HCT116 (cell line): ENCODE data around the gene C11orf87. TPM values are rescaled to one million over a fixed set of nuclear protein-coding genes. Genes with fewer than 3 reads are reported as not detected.

Experiments used
- ATAC-seq: fragments of 200-7000 bp; cut with Tn5 transposase; 2 replicates; pipeline ENCODE4 v1.9.1; 2020; ENCODE audit warnings: mild to moderate bottlenecking, moderate library complexity
- BruUV-seq: library from RNA; stranded (reverse); fragments of 400-500 nt; replicated peaks from 2 replicates; lab custom pipeline; 2021; lab: Mats Ljungman, UMichigan
- CTCF ChIA-PET: fragments of 300-600 bp; sonication (Branson Sonifier 250); formaldehyde crosslinking; loops from one replicate; lab custom pipeline; 2021; ENCODE audit warnings: antibody characterized with exemption; lab: Charles Lee
- POLR2A ChIA-PET: fragments of 300-600, 350-600 bp; sonication (Branson Sonifier 250); formaldehyde crosslinking; loops from one replicate; lab custom pipeline; 2021; ENCODE audit warnings: antibody characterized with exemption; lab: Charles Lee
- RAD21 ChIA-PET, 2 experiments: fragments of 300-600 bp; sonication (Branson Sonifier 250); formaldehyde crosslinking; loops; one replicate each; lab custom pipeline; 2023; ENCODE audit warnings: low total read pairs in 2 of 2; ENCODE audit not compliant: uncharacterized antibody in 2 of 2, unreplicated experiment in 2 of 2, low non-redundant PET in 1 of 2; lab: Charles Lee
- DNase-seq: peaks from one replicate; pipeline ENCODE4 v3.0.0-alpha.2; 2010; ENCODE audit warnings: low read depth, low spot score
- H2AFZ ChIP-seq: fragments of 200-600 bp; shearing (Covaris generic), sonication (generic); 2 replicates; pipeline ENCODE4 v1.6.1; 2017; ENCODE audit warnings: low read depth, mixed run types, mixed read lengths, antibody characterized with exemption, low read length; ENCODE audit not compliant: poor library complexity, severe bottlenecking
- H3K27ac ChIP-seq: 2 replicates; pipeline ENCODE4 v1.5.1; 2012; ENCODE audit warnings: low read depth, low read length
- H3K27me3 ChIP-seq: fragments of 200-600 bp; sonication (generic); 2 replicates; pipeline ENCODE4 v1.6.1; 2016; ENCODE audit warnings: mixed run types, low read length, mixed read lengths; ENCODE audit not compliant: insufficient read depth
- H3K36me3 ChIP-seq, 2 experiments: fragments of 200-500 bp in 1 of 2; fragments of 200-600 bp in 1 of 2; sonication (Bioruptor generic) in 1 of 2; sonication (generic) in 1 of 2; 2 replicates each; pipeline versions ENCODE4 v1.5.1 to v1.6.1; 2014 to 2016; ENCODE audit warnings: low read length in 2 of 2, inconsistent platforms in 1 of 2, mixed read lengths in 1 of 2, mixed run types in 1 of 2; ENCODE audit not compliant: insufficient read depth in 2 of 2, control insufficient read depth in 1 of 2
- H3K4me1 ChIP-seq, 2 experiments: fragments of 200-600 bp in 1 of 2; sonication (generic) in 1 of 2; 2 replicates each; pipeline versions ENCODE4 v1.5.1 to v1.6.1; 2012 to 2017; ENCODE audit warnings: low read length in 2 of 2, inconsistent platforms in 1 of 2, mild to moderate bottlenecking in 1 of 2, mixed read lengths in 1 of 2, mixed run types in 1 of 2, moderate library complexity in 1 of 2; ENCODE audit not compliant: insufficient read depth in 2 of 2, control insufficient read depth in 1 of 2
- H3K4me2 ChIP-seq: fragments of 200-600 bp; sonication (generic); 2 replicates; pipeline ENCODE4 v1.6.1; 2017; ENCODE audit warnings: mixed run types, low read length, mixed read lengths
- H3K4me3 ChIP-seq, 2 experiments: fragments of 200-600 bp in 1 of 2; sonication (generic) in 1 of 2; replicated peaks in 1 of 2; 2 replicates each; pipeline ENCODE4 v1.5.1; 2011 to 2016; ENCODE audit warnings: low read length in 2 of 2, control low read depth in 1 of 2, low read depth in 1 of 2, mild to moderate bottlenecking in 1 of 2, mixed read lengths in 1 of 2, mixed run types in 1 of 2
- H3K79me2 ChIP-seq: fragments of 200-600 bp; sonication (generic); 2 replicates; pipeline ENCODE4 v1.6.1; 2017; ENCODE audit warnings: mild to moderate bottlenecking, mixed run types, low read length, moderate library complexity, mixed read lengths; ENCODE audit not compliant: insufficient read depth
- H3K9ac ChIP-seq: fragments of 200-600 bp; sonication (generic); 2 replicates; pipeline ENCODE4 v1.6.1; 2016; ENCODE audit warnings: low read length, mixed read lengths
- H3K9me2 ChIP-seq: fragments of 200-600 bp; sonication (generic), shearing (Covaris generic); 2 replicates; pipeline ENCODE4 v1.6.1; 2017; ENCODE audit warnings: mixed run types, mild to moderate bottlenecking, moderate library complexity; ENCODE audit not compliant: insufficient read depth
- H3K9me3 ChIP-seq, 2 experiments: fragments of 200-500 bp in 1 of 2; fragments of 200-600 bp in 1 of 2; sonication (Bioruptor generic) in 1 of 2; sonication (generic) in 1 of 2; 2 replicates each; pipeline ENCODE4 v1.6.1; 2014 to 2017; ENCODE audit warnings: low read length in 2 of 2, mixed read lengths in 2 of 2, inconsistent platforms in 1 of 2, low read depth in 1 of 2, mild to moderate bottlenecking in 1 of 2, mixed run types in 1 of 2, moderate library complexity in 1 of 2; ENCODE audit not compliant: control insufficient read depth in 1 of 2, insufficient read depth in 1 of 2
- H4K20me1 ChIP-seq: fragments of 200-600 bp; sonication (generic), shearing (Covaris generic); 2 replicates; pipeline ENCODE4 v1.6.1; 2017; ENCODE audit warnings: mixed run types, mild to moderate bottlenecking, moderate library complexity; ENCODE audit not compliant: insufficient read depth
- ELF1 ChIP-seq: IDR thresholded peaks from 2 replicates; pipeline ENCODE4 v1.6.1; 2012; ENCODE audit warnings: low read depth, borderline replicate concordance
- EZH2phosphoT487 ChIP-seq: fragments of 200-600 bp; IDR thresholded peaks from 2 replicates; pipeline ENCODE4 v1.6.1; 2018; ENCODE audit warnings: antibody characterized with exemption, borderline replicate concordance
- FOSL1 ChIP-seq: IDR thresholded peaks from 2 replicates; pipeline ENCODE4 v1.6.1; 2012; ENCODE audit warnings: low read depth
- JUND ChIP-seq: IDR thresholded peaks from 2 replicates; pipeline ENCODE4 v1.6.1; 2012
- POLR2A ChIP-seq: IDR thresholded peaks from 2 replicates; pipeline ENCODE4 v1.7.0; 2011; ENCODE audit warnings: borderline replicate concordance; ENCODE audit not compliant: insufficient read depth, insufficient read length; ENCODE audit errors: extremely low read depth
- SIN3A ChIP-seq: IDR thresholded peaks from 2 replicates; pipeline ENCODE4 v1.6.1; 2012; ENCODE audit warnings: low read depth
- SRF ChIP-seq: IDR thresholded peaks from 2 replicates; pipeline ENCODE4 v1.6.1; 2012; ENCODE audit warnings: low read depth
- TCF7L2 ChIP-seq: IDR thresholded peaks from 2 replicates; pipeline ENCODE4 v1.7.0; 2011; ENCODE audit warnings: borderline replicate concordance, inconsistent platforms; ENCODE audit not compliant: insufficient read depth, insufficient read length; ENCODE audit errors: extremely low read depth
- ZFX ChIP-seq: fragments of 450-650 bp; IDR thresholded peaks from 2 replicates; pipeline ENCODE4 v1.6.1; 2017
- ZNF274 ChIP-seq: fragments of 200-500 bp; sonication (Bioruptor generic); IDR thresholded peaks from 2 replicates; pipeline ENCODE4 v1.6.1; 2014; ENCODE audit warnings: mild to moderate bottlenecking, low read depth, low read length, inconsistent platforms
- intact Hi-C: fragments of 100-400 bp; cut with micrococcal nuclease; formaldehyde crosslinking; loops from 2 replicates; pipeline ENCODE4 v1.10.0; 2022
- total RNA-seq: library from RNA; stranded (reverse); gene quantifications from one replicate; pipeline ENCODE4 v1.2.1, GENCODE V29; 2021; ENCODE audit not compliant: unreplicated experiment
- TF ChIP-seq, protein P1 (sequence below): IDR thresholded peaks from 2 replicates; pipeline ENCODE4 v1.6.1; 2012
- TF ChIP-seq, protein P2 (sequence below): IDR thresholded peaks from 2 replicates; pipeline ENCODE4 v1.6.1; 2012
- TF ChIP-seq, protein P3 (sequence below): IDR thresholded peaks from 2 replicates; pipeline ENCODE4 v1.6.1; 2011; ENCODE audit warnings: mild to moderate bottlenecking, low read length, moderate library complexity; ENCODE audit not compliant: insufficient replicate concordance; ENCODE audit errors: extremely low read depth

Gene C11orf87
- total RNA-seq, 1 experiment from 2014 or later: 0.05 TPM

DNA sequence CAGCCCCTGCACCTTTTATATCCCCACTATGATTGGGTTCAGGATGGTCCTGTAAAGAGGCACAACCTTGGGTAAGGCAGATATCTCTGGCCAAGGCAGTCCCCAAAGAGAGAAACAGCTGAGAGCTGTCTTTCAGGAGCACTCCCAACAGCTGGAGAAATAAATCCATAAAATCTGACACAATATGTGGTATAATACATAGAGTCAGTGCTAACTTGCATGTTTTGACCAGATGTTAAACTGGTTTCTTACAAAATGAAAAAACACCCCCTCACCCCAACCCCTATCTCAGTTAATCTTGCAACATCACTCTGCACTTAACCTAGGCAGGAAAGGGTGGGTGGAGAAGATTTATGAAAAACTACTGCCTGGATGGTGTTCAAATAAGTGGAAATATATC lies 44.0 kb upstream of the C11orf87 start:
- CTCF ChIA-PET: no interaction called here
- intact Hi-C loops: no loop called here

More for the DNA sequence above, 44.0 kb upstream of the C11orf87 start:
- no peak overlapping the region for H3K9ac ChIP-seq
- ATAC-seq (no peak), DNase-seq (no peak)
- H3K36me3 ChIP-seq: no peaks in the 10 kb centered on the region
- no peaks in the 10 kb centered on the region for H3K4me1 ChIP-seq
- no peak overlapping the region for H2AFZ ChIP-seq
- TF ChIP-seq ELF1 (no peak), JUND (no peak), EZH2phosphoT487 (no peak), POLR2A (no peak), TCF7L2 (no peak), SRF (no peak), ZNF274 (no peak), SIN3A (no peak), ZFX (no peak), FOSL1 (no peak)
- TF ChIP-seq, protein P1, sequence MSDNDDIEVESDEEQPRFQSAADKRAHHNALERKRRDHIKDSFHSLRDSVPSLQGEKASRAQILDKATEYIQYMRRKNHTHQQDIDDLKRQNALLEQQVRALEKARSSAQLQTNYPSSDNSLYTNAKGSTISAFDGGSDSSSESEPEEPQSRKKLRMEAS: no peak
- TF ChIP-seq, protein P2, sequence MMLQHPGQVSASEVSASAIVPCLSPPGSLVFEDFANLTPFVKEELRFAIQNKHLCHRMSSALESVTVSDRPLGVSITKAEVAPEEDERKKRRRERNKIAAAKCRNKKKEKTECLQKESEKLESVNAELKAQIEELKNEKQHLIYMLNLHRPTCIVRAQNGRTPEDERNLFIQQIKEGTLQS: no peak
- TF ChIP-seq, protein P3, sequence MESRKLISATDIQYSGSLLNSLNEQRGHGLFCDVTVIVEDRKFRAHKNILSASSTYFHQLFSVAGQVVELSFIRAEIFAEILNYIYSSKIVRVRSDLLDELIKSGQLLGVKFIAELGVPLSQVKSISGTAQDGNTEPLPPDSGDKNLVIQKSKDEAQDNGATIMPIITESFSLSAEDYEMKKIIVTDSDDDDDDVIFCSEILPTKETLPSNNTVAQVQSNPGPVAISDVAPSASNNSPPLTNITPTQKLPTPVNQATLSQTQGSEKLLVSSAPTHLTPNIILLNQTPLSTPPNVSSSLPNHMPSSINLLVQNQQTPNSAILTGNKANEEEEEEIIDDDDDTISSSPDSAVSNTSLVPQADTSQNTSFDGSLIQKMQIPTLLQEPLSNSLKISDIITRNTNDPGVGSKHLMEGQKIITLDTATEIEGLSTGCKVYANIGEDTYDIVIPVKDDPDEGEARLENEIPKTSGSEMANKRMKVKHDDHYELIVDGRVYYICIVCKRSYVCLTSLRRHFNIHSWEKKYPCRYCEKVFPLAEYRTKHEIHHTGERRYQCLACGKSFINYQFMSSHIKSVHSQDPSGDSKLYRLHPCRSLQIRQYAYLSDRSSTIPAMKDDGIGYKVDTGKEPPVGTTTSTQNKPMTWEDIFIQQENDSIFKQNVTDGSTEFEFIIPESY: no peak
- no peak overlapping the region for H3K4me3 ChIP-seq
- H3K79me2 ChIP-seq: no peaks in the 10 kb centered on the region
- ChIA-PET RAD21 (no interaction called here), POLR2A (no interaction called here)
- no peak overlapping the region for H3K4me2 ChIP-seq
- no peaks in the 10 kb centered on the region for H3K27me3 ChIP-seq
- BruUV-seq: no TSS peak
- no peaks in the 10 kb centered on the region for H3K9me2 ChIP-seq
- no peak overlapping the region for H3K27ac ChIP-seq
- H3K9me3 ChIP-seq: no peaks in the 10 kb centered on the region
- H4K20me1 ChIP-seq: no peaks in the 10 kb centered on the region
